Measurements from ENCODE around the gene SLC25A27. TPM values are rescaled to one million over a fixed set of nuclear protein-coding genes. Genes with fewer than 3 reads are reported as not detected.

The SLC25A27 gene
- total RNA-seq, 1 donor from 2014 or later = 6.9 TPM

DNA sequence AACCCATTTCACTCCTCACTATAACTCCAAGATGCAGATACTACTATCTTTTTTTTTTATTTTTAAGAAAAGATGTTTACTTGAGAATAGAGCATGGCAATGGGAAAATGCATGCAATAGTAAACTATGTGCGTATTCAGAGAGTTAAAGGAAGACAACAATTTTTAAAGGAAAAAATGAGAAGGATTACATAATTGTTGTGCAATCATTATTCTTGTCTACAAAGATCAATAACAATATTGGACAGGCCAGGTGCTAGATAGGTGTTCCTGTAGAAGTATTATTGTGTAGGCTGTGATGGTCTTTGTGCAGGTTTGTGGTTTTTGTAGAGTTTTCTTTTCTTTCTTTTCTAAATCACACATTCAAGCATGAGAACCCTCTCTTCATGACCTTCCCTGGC lies 20.7 kb upstream of the SLC25A27 start:
- TF ChIP-seq, protein P1, sequence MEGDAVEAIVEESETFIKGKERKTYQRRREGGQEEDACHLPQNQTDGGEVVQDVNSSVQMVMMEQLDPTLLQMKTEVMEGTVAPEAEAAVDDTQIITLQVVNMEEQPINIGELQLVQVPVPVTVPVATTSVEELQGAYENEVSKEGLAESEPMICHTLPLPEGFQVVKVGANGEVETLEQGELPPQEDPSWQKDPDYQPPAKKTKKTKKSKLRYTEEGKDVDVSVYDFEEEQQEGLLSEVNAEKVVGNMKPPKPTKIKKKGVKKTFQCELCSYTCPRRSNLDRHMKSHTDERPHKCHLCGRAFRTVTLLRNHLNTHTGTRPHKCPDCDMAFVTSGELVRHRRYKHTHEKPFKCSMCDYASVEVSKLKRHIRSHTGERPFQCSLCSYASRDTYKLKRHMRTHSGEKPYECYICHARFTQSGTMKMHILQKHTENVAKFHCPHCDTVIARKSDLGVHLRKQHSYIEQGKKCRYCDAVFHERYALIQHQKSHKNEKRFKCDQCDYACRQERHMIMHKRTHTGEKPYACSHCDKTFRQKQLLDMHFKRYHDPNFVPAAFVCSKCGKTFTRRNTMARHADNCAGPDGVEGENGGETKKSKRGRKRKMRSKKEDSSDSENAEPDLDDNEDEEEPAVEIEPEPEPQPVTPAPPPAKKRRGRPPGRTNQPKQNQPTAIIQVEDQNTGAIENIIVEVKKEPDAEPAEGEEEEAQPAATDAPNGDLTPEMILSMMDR (IDR thresholded peaks at IDR 0.05; ENCODE audit: insufficient read depth, low read length, poor library complexity, severe bottlenecking) = no peak
- no peak overlapping the region for H3K4me3 ChIP-seq (ENCODE audit: low read depth, low read length)
- H3K27me3 ChIP-seq (ENCODE audit: control insufficient read depth, insufficient read depth, low read length) = no peaks in the 10 kb centered on the region
- no peak for DNase-seq (ENCODE audit: low read depth)
- no peaks in the 10 kb centered on the region for H3K36me3 ChIP-seq (ENCODE audit: control insufficient read depth, insufficient read depth, low read length)

DNA sequence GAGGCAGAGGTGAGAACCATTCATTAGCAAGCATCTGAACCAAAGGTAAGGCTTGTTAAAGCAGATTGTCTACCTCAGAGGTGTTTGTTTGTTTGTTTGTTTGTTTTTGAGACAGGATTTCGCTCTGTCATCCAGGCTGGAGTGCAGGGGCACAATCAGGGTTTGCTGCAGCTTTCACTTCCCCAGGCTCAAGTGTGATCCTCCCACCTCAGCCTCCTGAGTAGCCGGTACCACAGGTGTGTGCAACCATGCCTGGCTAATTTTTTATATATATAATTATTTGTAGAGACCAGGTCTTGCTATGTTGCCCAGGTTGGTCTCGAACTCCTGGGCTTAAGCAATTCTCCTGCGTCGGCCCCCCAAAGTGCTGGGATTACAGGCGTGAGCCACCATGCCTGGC lies 17.3 kb upstream of the SLC25A27 start:
- no peak overlapping the region for H3K4me3 ChIP-seq (ENCODE audit: low read depth, low read length)
- TF ChIP-seq, protein P1 (IDR thresholded peaks at IDR 0.05; ENCODE audit: insufficient read depth, low read length, poor library complexity, severe bottlenecking) = no peak
- no peaks in the 10 kb centered on the region for H3K27me3 ChIP-seq (ENCODE audit: control insufficient read depth, insufficient read depth, low read length)
- no peak for DNase-seq (ENCODE audit: low read depth)
- no peaks in the 10 kb centered on the region for H3K36me3 ChIP-seq (ENCODE audit: control insufficient read depth, insufficient read depth, low read length)

DNA sequence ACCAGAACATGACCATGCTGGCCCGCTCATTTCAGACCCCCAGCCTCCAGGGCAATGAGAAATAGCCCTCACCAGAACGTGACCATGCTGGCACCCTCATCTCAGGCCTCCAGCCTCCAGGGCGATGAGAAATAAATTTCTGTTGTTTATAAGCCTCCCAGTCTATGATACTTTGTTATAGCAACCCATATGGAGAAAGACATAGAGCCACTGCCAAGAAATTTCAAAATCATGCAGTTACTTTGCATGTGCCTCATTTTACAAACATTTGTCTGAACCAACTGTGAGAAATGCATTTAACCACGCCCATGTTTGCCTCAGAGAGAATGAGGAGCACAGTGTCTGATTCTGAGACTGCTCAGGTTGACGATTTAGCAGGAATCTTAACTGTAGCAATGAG lies 15.6 kb upstream of the SLC25A27 start:
- no peaks in the 10 kb centered on the region for H3K36me3 ChIP-seq (ENCODE audit: control insufficient read depth, insufficient read depth, low read length)
- no peak for DNase-seq (ENCODE audit: low read depth)

DNA sequence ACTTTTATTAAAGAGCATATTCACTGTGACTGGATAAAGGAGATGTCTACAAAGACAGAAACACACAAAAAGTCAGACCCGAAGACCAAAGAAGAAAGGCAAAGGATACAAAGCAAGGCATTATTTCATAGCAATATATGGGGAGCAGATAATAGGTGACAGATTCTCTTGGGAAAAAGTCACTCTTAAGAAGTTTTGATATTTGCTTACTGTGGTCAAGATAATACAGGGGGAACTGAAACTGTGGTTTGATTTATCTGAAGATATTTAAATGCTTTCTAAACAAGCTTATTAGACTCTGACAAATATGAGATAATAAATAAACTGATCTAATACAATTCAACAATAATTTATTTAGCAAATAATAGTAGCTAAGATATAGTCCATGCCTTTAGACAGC lies 14.8 kb upstream of the SLC25A27 start:
- no peaks in the 10 kb centered on the region for H3K27me3 ChIP-seq (ENCODE audit: control insufficient read depth, insufficient read depth, low read length)
- DNase-seq (ENCODE audit: low read depth) = no peak
- no peaks in the 10 kb centered on the region for H3K36me3 ChIP-seq (ENCODE audit: control insufficient read depth, insufficient read depth, low read length)
- H3K4me3 ChIP-seq (ENCODE audit: low read depth, low read length) = no peak overlapping the region
- TF ChIP-seq, protein P1 (IDR thresholded peaks at IDR 0.05; ENCODE audit: insufficient read depth, low read length, poor library complexity, severe bottlenecking) = no peak

More for the DNA sequence above, 15.6 kb upstream of the SLC25A27 start:
- Histone ChIP-seq H3K4me3 (ENCODE audit: low read depth, low read length) (no peak overlapping the region), H3K27me3 (ENCODE audit: control insufficient read depth, insufficient read depth, low read length) (no peaks in the 10 kb centered on the region)
- TF ChIP-seq, protein P1 (IDR thresholded peaks at IDR 0.05; ENCODE audit: insufficient read depth, low read length, poor library complexity, severe bottlenecking) = no peak

DNA sequence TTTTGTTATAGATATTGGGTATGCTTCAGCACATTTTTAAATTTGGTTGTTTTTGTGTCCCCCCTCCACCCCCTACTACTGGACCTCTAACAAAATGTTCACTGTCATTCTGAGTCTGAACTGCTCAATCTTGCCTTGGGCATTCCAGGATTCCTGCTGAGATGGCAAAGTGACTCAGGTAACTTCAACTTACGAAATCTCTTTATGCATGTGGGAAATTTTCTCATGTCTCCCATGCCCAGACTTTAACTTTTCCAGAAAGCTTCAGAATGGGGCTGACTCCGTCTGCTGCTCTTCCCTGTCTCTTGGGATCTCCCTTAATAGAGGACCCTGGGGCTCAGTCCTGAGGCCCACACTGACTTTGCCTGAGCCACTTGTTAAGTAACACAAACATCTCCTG lies 14.1 kb upstream of the SLC25A27 start:
- Histone ChIP-seq H3K4me3 (ENCODE audit: low read depth, low read length) (no peak overlapping the region), H3K36me3 (ENCODE audit: control insufficient read depth, insufficient read depth, low read length) (no peaks in the 10 kb centered on the region), H3K27me3 (ENCODE audit: control insufficient read depth, insufficient read depth, low read length) (no peaks in the 10 kb centered on the region)
- TF ChIP-seq, protein P1 (IDR thresholded peaks at IDR 0.05; ENCODE audit: insufficient read depth, low read length, poor library complexity, severe bottlenecking) = no peak
- DNase-seq (ENCODE audit: low read depth) = no peak

DNA sequence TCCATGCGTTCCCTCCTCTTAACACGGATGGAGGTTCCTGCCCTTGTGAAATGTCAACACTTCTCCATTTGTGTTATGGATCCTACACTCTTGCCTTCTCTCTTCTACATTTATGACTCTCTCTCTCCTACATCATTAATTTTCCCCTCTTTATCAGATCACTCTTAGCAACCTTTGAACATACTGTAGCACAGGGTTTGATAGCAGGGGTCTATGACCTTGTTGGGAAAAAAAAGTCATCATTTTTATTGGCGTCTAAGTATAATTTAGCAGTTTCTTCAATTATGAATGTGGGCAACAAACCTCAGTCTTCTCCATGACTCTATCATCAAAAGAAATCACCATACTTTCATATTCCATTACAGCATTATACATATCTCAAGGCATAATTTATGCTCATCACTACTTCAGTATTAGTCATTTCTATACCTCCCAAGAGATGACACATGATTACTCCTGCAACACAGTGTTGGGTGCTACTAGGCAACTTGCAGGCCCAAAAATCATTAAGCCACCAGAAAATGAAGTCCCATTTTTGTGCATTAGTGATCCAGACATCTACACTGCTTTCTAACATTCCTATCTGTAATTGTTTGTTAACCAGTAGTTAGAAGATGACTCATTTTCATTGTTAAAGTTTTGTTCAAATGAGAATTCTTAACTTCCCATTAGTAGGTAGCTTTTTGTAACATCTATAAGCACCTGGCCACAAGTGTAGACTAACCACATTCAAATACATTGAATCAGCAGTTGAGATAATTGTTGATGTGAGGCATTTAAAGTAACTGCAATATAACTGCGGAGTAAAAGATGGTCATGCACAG lies 9.6 kb upstream of the SLC25A27 start:
- DNase-seq (ENCODE audit: low read depth) = no peak
- TF ChIP-seq, protein P1 (IDR thresholded peaks at IDR 0.05; ENCODE audit: insufficient read depth, low read length, poor library complexity, severe bottlenecking) = no peak
- Histone ChIP-seq H3K27me3 (ENCODE audit: control insufficient read depth, insufficient read depth, low read length) (no peaks in the 10 kb centered on the region), H3K36me3 (ENCODE audit: control insufficient read depth, insufficient read depth, low read length) (no peaks in the 10 kb centered on the region), H3K4me3 (ENCODE audit: low read depth, low read length) (no peak overlapping the region)
